Breast epithelium (tissue), 3 donors: ENCODE measurements around the gene GTPBP3.

Experiments used
- POLR2A ChIP-seq: fragments of 450-650 bp; IDR thresholded peaks from one replicate; pipeline ENCODE4 v1.6.1; 2016; ENCODE audit warnings: antibody characterized with exemption, mild to moderate bottlenecking, moderate library complexity
- POLR2AphosphoS5 ChIP-seq, 3 donors: sonication (generic); formaldehyde crosslinking; IDR thresholded peaks; one replicate each; pipeline ENCODE4 v1.6.1; 2017; ENCODE audit warnings: antibody characterized with exemption in 3 of 3
- TF ChIP-seq, protein P1 (sequence below), 3 donors: fragments of 450-650 bp; IDR thresholded peaks; one replicate each; pipeline ENCODE4 v1.5.1; 2016 to 2017; ENCODE audit warnings: antibody characterized with exemption in 3 of 3, mild to moderate bottlenecking in 3 of 3, moderate library complexity in 3 of 3

DNA sequence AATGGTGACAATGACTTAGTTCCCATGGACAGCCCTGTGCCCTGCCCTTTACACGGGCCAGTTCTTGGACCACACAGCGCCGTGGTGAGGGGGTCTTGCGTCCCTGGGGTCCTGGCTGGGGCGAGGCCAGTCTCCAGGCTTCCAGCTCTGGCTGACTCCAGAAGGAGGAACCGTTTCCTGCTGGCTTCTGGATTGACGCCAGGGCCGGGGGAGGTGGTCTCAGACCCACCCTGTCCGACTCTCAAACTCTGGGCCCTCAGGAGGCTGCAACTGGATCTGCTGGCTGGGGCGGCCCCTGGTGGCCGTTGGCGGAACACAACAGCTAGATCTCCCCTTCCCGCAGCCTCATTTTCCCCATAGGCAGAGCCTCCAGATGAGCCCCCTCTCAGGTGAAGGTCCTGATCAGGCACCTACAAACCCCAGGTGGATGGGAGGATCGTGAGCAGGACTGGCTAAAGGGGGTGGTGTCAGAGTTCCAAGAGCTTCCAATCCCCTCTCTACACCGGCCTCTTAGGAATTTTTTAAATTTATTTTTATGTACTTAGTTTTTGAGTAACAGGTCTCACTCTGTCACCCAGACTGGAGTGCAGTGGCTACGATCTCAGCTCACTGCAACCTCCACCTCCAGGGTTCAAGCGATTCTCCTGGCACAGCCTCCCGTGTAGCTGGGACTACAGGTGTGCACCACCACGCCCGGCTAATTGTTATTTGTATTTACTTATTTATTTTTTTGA, 48.7 kb downstream of the GTPBP3 start:
- TF ChIP-seq POLR2A (no peak), POLR2AphosphoS5 (IDR thresholded peaks at IDR 0.05) (no peak)
- TF ChIP-seq, protein P1, sequence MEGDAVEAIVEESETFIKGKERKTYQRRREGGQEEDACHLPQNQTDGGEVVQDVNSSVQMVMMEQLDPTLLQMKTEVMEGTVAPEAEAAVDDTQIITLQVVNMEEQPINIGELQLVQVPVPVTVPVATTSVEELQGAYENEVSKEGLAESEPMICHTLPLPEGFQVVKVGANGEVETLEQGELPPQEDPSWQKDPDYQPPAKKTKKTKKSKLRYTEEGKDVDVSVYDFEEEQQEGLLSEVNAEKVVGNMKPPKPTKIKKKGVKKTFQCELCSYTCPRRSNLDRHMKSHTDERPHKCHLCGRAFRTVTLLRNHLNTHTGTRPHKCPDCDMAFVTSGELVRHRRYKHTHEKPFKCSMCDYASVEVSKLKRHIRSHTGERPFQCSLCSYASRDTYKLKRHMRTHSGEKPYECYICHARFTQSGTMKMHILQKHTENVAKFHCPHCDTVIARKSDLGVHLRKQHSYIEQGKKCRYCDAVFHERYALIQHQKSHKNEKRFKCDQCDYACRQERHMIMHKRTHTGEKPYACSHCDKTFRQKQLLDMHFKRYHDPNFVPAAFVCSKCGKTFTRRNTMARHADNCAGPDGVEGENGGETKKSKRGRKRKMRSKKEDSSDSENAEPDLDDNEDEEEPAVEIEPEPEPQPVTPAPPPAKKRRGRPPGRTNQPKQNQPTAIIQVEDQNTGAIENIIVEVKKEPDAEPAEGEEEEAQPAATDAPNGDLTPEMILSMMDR (IDR thresholded peaks at IDR 0.05): peak; percentile 68 to 88 (median 83)
